Subcutaneous adipose tissue (tissue), 4 donors: ENCODE results near the gene ABCG1. TPM values are rescaled to one million over a fixed set of nuclear protein-coding genes. Genes with fewer than 3 reads are reported as not detected.

Experiments
- CTCF ChIP-seq: fragments of 450-650 bp; IDR thresholded peaks from one replicate; pipeline ENCODE4 v1.5.1; 2016; ENCODE audit warnings: low read depth, mild to moderate bottlenecking, control low read depth, antibody characterized with exemption, moderate library complexity
- total RNA-seq, 4 donors: library from RNA; depleted of rRNA; stranded (reverse); fragments of >200 nt; gene quantifications; one replicate each; pipeline ENCODE4 v1.1.0, GENCODE V29; 2016

Gene ABCG1
- total RNA-seq, 4 donors from 2014 or later: 8.6 to 34.7 (median 15.8) TPM

GRCh38 chr21:42260121-42260520 lies 41.2 kb downstream of the ABCG1 start:
- no peak for TF ChIP-seq CTCF

GRCh38 chr21:42261829-42262200 lies 42.9 kb downstream of the ABCG1 start:
- no peak for TF ChIP-seq CTCF

GRCh38 chr21:42262831-42263231 lies 43.9 kb downstream of the ABCG1 start:
- TF ChIP-seq CTCF: no peak

GRCh38 chr21:42263591-42264131 lies 44.7 kb downstream of the ABCG1 start:
- no peak for TF ChIP-seq CTCF

- TF ChIP-seq CTCF: no peak
Observed at GRCh38 chr21:42264245-42265195, 45.6 kb downstream of the ABCG1 start.

GRCh38 chr21:42265231-42265812 lies 46.4 kb downstream of the ABCG1 start:
- no peak for TF ChIP-seq CTCF

GRCh38 chr21:42266971-42267556 lies 48.1 kb downstream of the ABCG1 start:
- TF ChIP-seq CTCF: no peak
